Natural killer cell (primary cell): ENCODE results near the gene POC1A. TPM values are rescaled to one million over a fixed set of nuclear protein-coding genes. Genes with fewer than 3 reads are reported as not detected.

Experiments
- ATAC-seq, 3 donors: fragments of 150-1000 bp in 2 of 3; fragments of 200-7000 bp in 1 of 3; cut with Tn5 transposase; 1 replicate in 1 of 3; 2 replicates in 2 of 3; pipeline ENCODE4 v1.10.0; 2021; ENCODE audit warnings: mild to moderate bottlenecking in 2 of 3, moderate library complexity in 2 of 3
- DNase-seq, 2 donors: peaks; one replicate each; pipeline versions ENCODE4 v3.0.0 to v3.0.0-alpha.2; 2013 to 2021; ENCODE audit warnings: mixed read lengths in 1 of 2
- H3K27ac ChIP-seq: one replicate; pipeline ENCODE4 v1.5.1; 2013; ENCODE audit warnings: mild to moderate bottlenecking, low read length
- H3K27me3 ChIP-seq: one replicate; pipeline ENCODE4 v1.6.1; 2013; ENCODE audit warnings: low read length; ENCODE audit not compliant: control insufficient read depth, insufficient read depth
- H3K36me3 ChIP-seq: one replicate; pipeline ENCODE4 v1.6.1; 2013; ENCODE audit warnings: low read length; ENCODE audit not compliant: control insufficient read depth, insufficient read depth
- H3K4me1 ChIP-seq: one replicate; pipeline ENCODE4 v1.6.1; 2013; ENCODE audit warnings: low read length; ENCODE audit not compliant: control insufficient read depth, insufficient read depth
- H3K4me3 ChIP-seq: one replicate; pipeline ENCODE4 v1.5.1; 2013; ENCODE audit warnings: low read length
- H3K9me3 ChIP-seq: one replicate; pipeline ENCODE4 v1.6.1; 2013; ENCODE audit warnings: low read length; ENCODE audit not compliant: control insufficient read depth, insufficient read depth
- H3K27ac Mint-ChIP-seq, 2 donors: one replicate each; pipeline ENCODE4 v1.8.0; 2022; ENCODE audit warnings: mild to moderate bottlenecking in 2 of 2, mixed read lengths in 2 of 2, moderate library complexity in 1 of 2
- H3K27me3 Mint-ChIP-seq, 2 donors: one replicate each; pipeline ENCODE4 v1.8.0; 2022; ENCODE audit warnings: low read depth in 2 of 2, mixed read lengths in 2 of 2
- H3K36me3 Mint-ChIP-seq: one replicate; pipeline ENCODE4 v1.8.0; 2022; ENCODE audit warnings: mixed read lengths
- H3K4me1 Mint-ChIP-seq, 2 donors: one replicate each; pipeline ENCODE4 v1.8.0; 2022; ENCODE audit warnings: mixed read lengths in 2 of 2
- H3K4me3 Mint-ChIP-seq: one replicate; pipeline ENCODE4 v1.8.0; 2022; ENCODE audit warnings: mild to moderate bottlenecking, moderate library complexity, mixed read lengths
- H3K9me3 Mint-ChIP-seq, 2 donors: one replicate each; pipeline ENCODE4 v1.8.0; 2022; ENCODE audit warnings: mixed read lengths in 2 of 2
- CTCF ChIP-seq: fragments of 200-600 bp; IDR thresholded peaks from one replicate; pipeline ENCODE4 v1.8.0; 2022; ENCODE audit warnings: antibody characterized with exemption
- WGBS: methylation state at CpG from one replicate; pipeline ENCODE4 v1.1.7; 2013; ENCODE audit warnings: missing lambda C conversion rate; ENCODE audit not compliant: insufficient coverage; 5-methylcytosine and 5-hydroxymethylcytosine counted together
- intact Hi-C: fragments of 100-400 bp; cut with micrococcal nuclease; formaldehyde crosslinking; loops from one replicate; pipeline ENCODE4 v1.14.2; 2022
- total RNA-seq, 4 donors: library from RNA; stranded (reverse); fragments of 120-200 nt in 1 of 4; gene quantifications; one replicate each; pipeline versions ENCODE4 v1.2.3 to v1.2.4, GENCODE V29; 2013 to 2022

POC1A gene
- total RNA-seq, 3 donors from 2014 or later (not counting 1 experiment from before 2014, with no cell fraction given) = 1.3 to 2.6 (median 2.4) TPM

GRCh38 chr3:52146189-52146588, 8.0 kb downstream of the POC1A start:
- no peak for DNase-seq
- H3K27ac Mint-ChIP-seq = no peak overlapping the region

GRCh38 chr3:52145736-52146110, 8.5 kb downstream of the POC1A start:
- Mint-ChIP-seq H3K9me3 (no peaks in the 10 kb centered on the region), H3K4me3 (no peak overlapping the region), H3K27me3 (no peaks in the 10 kb centered on the region), H3K4me1 (peaks cover 6 to 7% of the 10 kb centered on the region in 2 donors), H3K36me3 (no peaks in the 10 kb centered on the region), H3K27ac (no peak overlapping the region)
- intact Hi-C loops = no loop called here
- DNase-seq (no peak), ATAC-seq (no peak)
- no peaks in the 10 kb centered on the region for H3K36me3 ChIP-seq
- no peak for TF ChIP-seq CTCF
- H3K27ac ChIP-seq = no peak overlapping the region
- H3K27me3 ChIP-seq = no peaks in the 10 kb centered on the region
- H3K4me3 ChIP-seq = no peak overlapping the region
- H3K4me1 ChIP-seq = peaks cover 7% of the 10 kb centered on the region
- H3K9me3 ChIP-seq = no peaks in the 10 kb centered on the region
- WGBS = 97% methylated on average over 8 of the region's 8 CpGs

More at GRCh38 chr3:52146189-52146588, 8.0 kb downstream of the POC1A start:
- no peaks in the 10 kb centered on the region for H3K9me3 ChIP-seq
- H3K4me1 ChIP-seq = peaks cover 7% of the 10 kb centered on the region
- H3K36me3 Mint-ChIP-seq = no peaks in the 10 kb centered on the region
- H3K9me3 Mint-ChIP-seq = no peaks in the 10 kb centered on the region
- H3K27ac ChIP-seq = no peak overlapping the region
- intact Hi-C loops = no loop called here
- WGBS = 82% methylated on average over 1 of the region's 1 CpG
- no peak for ATAC-seq
- H3K4me3 Mint-ChIP-seq = no peak overlapping the region
- no peaks in the 10 kb centered on the region for H3K27me3 ChIP-seq
- no peak overlapping the region for H3K4me3 ChIP-seq
- peaks cover 6 to 7% of the 10 kb centered on the region in 2 donors for H3K4me1 Mint-ChIP-seq
- no peaks in the 10 kb centered on the region for H3K36me3 ChIP-seq
- no peaks in the 10 kb centered on the region for H3K27me3 Mint-ChIP-seq
- no peak for TF ChIP-seq CTCF

- Histone ChIP-seq H3K4me1 (peaks cover 7% of the 10 kb centered on the region), H3K27me3 (no peaks in the 10 kb centered on the region), H3K36me3 (no peaks in the 10 kb centered on the region), H3K27ac (no peak overlapping the region), H3K9me3 (no peaks in the 10 kb centered on the region), H3K4me3 (no peak overlapping the region)
- 96% methylated on average over 11 of the region's 11 CpGs for WGBS
- no peak overlapping the region for H3K27ac Mint-ChIP-seq
- intact Hi-C loops = loop anchor here (1.0 kb wide), 3 partner anchors 22 to 203 kb away; partner anchors contain the start of gene PARP3
- no peak overlapping the region for H3K4me3 Mint-ChIP-seq
- TF ChIP-seq CTCF = no peak
- no peak for ATAC-seq
- no peaks in the 10 kb centered on the region for H3K9me3 Mint-ChIP-seq
- no peaks in the 10 kb centered on the region for H3K27me3 Mint-ChIP-seq
- H3K36me3 Mint-ChIP-seq = no peaks in the 10 kb centered on the region
- no peak for DNase-seq
- peaks cover 6 to 7% of the 10 kb centered on the region in 2 donors for H3K4me1 Mint-ChIP-seq
Measured at GRCh38 chr3:52144796-52145735, 9.2 kb downstream of the POC1A start.
